Measurements from ENCODE around the gene ANKRD63. TPM values are rescaled to one million over a fixed set of nuclear protein-coding genes. Genes with fewer than 3 reads are reported as not detected.

ANKRD63 gene
- total RNA-seq, 1 donor: not detected

GRCh38 chr15:40233727-40234577 lies 48.9 kb downstream of the ANKRD63 start:
- no peak for DNase-seq (ENCODE audit: low read depth)
- H3K4me3 ChIP-seq (ENCODE audit: low read depth, low read length): no peak overlapping the region
- no peak for TF ChIP-seq CTCF (IDR thresholded peaks at IDR 0.05; ENCODE audit: insufficient read depth, low read depth, low read length)

GRCh38 chr15:40232625-40233070 lies 50.2 kb downstream of the ANKRD63 start:
- no peak for TF ChIP-seq CTCF (IDR thresholded peaks at IDR 0.05; ENCODE audit: insufficient read depth, low read depth, low read length)
- no peak overlapping the region for H3K4me3 ChIP-seq (ENCODE audit: low read depth, low read length)
- peak; percentile 4 for DNase-seq (ENCODE audit: low read depth)

Other genes with a start within 250 kb of the ANKRD63 start
- 93.3 and 96.6 TPM in 2 replicates for gene SRP14, start 243.9 kb downstream of the ANKRD63 start, total RNA-seq
- gene BMF, start 174.2 kb downstream of the ANKRD63 start, total RNA-seq: 0.86 and 10.0 TPM in 2 replicates
- gene BUB1B, start 122.0 kb downstream of the ANKRD63 start, total RNA-seq: 13.9 and 19.9 TPM in 2 replicates
- under 0.01 TPM in 2 replicates for gene PAK6, start 44.0 kb downstream of the ANKRD63 start, total RNA-seq
- gene PLCB2, start 24.9 kb upstream of the ANKRD63 start, total RNA-seq: 0.43 and 0.64 TPM in 2 replicates
- gene INAFM2, start 40.6 kb upstream of the ANKRD63 start, total RNA-seq: 11.9 and 16.8 TPM in 2 replicates
- gene CCDC9B, start 57.9 kb upstream of the ANKRD63 start, total RNA-seq: 35.4 and 40.3 TPM in 2 replicates
- gene PHGR1, start 68.0 kb upstream of the ANKRD63 start, total RNA-seq: not detected in 2 replicates
- gene DISP2, start 75.2 kb upstream of the ANKRD63 start, total RNA-seq: under 0.01 TPM in 2 replicates
- 25.4 and 49.2 TPM in 2 replicates for gene KNSTRN, start 99.7 kb upstream of the ANKRD63 start, total RNA-seq
- gene IVD, start 122.7 kb upstream of the ANKRD63 start, total RNA-seq: 26.7 and 40.2 TPM in 2 replicates
- 9.3 and 11.2 TPM in 2 replicates for gene BAHD1, start 157.9 kb upstream of the ANKRD63 start, total RNA-seq
- 12.9 and 14.2 TPM in 2 replicates for gene CHST14, start 187.9 kb upstream of the ANKRD63 start, total RNA-seq

Data from fibroblast of villous mesenchyme (primary cell).